ENCODE data around the gene DMD.

DMD gene

GRCh38 chrX:31154946-31155345 is 2056.4 kb downstream of the DMD start:
- TF ChIP-seq SIN3A (IDR thresholded peaks at IDR 0.05; ENCODE audit: borderline replicate concordance, insufficient read depth, low read length) (no peak), TAF1 (IDR thresholded peaks at IDR 0.05; ENCODE audit: borderline replicate concordance, insufficient read depth, low read length) (no peak), FOXP2 (optimal IDR thresholded peaks at IDR 0.05; ENCODE audit: borderline replicate concordance, extremely low read depth, extremely low read length, insufficient read depth) (no peak), POLR2AphosphoS5 (IDR thresholded peaks at IDR 0.05; ENCODE audit: low read depth, low read length) (no peak)
- TF ChIP-seq, protein P1, sequence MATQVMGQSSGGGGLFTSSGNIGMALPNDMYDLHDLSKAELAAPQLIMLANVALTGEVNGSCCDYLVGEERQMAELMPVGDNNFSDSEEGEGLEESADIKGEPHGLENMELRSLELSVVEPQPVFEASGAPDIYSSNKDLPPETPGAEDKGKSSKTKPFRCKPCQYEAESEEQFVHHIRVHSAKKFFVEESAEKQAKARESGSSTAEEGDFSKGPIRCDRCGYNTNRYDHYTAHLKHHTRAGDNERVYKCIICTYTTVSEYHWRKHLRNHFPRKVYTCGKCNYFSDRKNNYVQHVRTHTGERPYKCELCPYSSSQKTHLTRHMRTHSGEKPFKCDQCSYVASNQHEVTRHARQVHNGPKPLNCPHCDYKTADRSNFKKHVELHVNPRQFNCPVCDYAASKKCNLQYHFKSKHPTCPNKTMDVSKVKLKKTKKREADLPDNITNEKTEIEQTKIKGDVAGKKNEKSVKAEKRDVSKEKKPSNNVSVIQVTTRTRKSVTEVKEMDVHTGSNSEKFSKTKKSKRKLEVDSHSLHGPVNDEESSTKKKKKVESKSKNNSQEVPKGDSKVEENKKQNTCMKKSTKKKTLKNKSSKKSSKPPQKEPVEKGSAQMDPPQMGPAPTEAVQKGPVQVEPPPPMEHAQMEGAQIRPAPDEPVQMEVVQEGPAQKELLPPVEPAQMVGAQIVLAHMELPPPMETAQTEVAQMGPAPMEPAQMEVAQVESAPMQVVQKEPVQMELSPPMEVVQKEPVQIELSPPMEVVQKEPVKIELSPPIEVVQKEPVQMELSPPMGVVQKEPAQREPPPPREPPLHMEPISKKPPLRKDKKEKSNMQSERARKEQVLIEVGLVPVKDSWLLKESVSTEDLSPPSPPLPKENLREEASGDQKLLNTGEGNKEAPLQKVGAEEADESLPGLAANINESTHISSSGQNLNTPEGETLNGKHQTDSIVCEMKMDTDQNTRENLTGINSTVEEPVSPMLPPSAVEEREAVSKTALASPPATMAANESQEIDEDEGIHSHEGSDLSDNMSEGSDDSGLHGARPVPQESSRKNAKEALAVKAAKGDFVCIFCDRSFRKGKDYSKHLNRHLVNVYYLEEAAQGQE (IDR thresholded peaks at IDR 0.05; ENCODE audit: insufficient read depth in 1 of 2, low read depth in 2 of 2, low read length in 2 of 2), result no peak

DNA sequence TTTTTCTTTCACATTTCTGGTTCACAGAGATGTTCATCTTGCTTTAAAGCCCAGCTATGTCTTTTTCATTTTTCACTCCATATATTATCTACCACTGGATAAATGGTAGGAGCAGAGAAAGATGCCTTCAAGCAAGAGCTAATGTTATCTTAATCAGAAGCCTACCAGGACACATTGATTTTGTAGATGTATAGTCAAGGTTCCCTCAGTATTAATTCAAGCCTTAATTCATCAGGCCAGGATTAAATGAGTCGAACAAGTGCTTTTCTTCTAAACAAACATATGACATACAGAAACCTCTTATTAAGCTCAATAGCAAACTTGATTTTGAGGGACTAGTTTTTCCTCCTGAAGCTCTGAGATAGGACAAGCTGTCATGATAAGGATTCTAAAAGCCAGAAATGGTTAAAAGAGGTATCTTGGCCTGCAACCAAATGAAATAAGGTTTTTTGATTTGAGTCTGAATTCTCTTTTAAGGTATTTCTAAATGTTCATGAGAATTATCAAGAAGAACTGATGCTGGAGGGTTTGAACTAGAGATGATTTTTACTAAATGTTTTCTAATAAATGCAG is 2057.8 kb downstream of the DMD start:
- TF ChIP-seq TAF1 (IDR thresholded peaks at IDR 0.05; ENCODE audit: borderline replicate concordance, insufficient read depth, low read length), result no peak
- TF ChIP-seq, protein P1 (IDR thresholded peaks at IDR 0.05; ENCODE audit: insufficient read depth in 1 of 2, low read depth in 2 of 2, low read length in 2 of 2), result no peak
- TF ChIP-seq POLR2AphosphoS5 (IDR thresholded peaks at IDR 0.05; ENCODE audit: low read depth, low read length), result no peak
- TF ChIP-seq FOXP2 (optimal IDR thresholded peaks at IDR 0.05; ENCODE audit: borderline replicate concordance, extremely low read depth, extremely low read length, insufficient read depth), result no peak
- no peak for TF ChIP-seq SIN3A (IDR thresholded peaks at IDR 0.05; ENCODE audit: borderline replicate concordance, insufficient read depth, low read length)

- TF ChIP-seq SIN3A (IDR thresholded peaks at IDR 0.05; ENCODE audit: borderline replicate concordance, insufficient read depth, low read length) (no peak), TAF1 (IDR thresholded peaks at IDR 0.05; ENCODE audit: borderline replicate concordance, insufficient read depth, low read length) (no peak), FOXP2 (optimal IDR thresholded peaks at IDR 0.05; ENCODE audit: borderline replicate concordance, extremely low read depth, extremely low read length, insufficient read depth) (no peak), POLR2AphosphoS5 (IDR thresholded peaks at IDR 0.05; ENCODE audit: low read depth, low read length) (no peak)
- TF ChIP-seq, protein P1 (IDR thresholded peaks at IDR 0.05; ENCODE audit: insufficient read depth in 1 of 2, low read depth in 2 of 2, low read length in 2 of 2), result no peak
These were observed 2064.2 kb downstream of the DMD start for GRCh38 chrX:31147175-31147574.

GRCh38 chrX:31139961-31140360 is 2071.4 kb downstream of the DMD start:
- TF ChIP-seq TAF1 (IDR thresholded peaks at IDR 0.05; ENCODE audit: borderline replicate concordance, insufficient read depth, low read length) (no peak), SIN3A (IDR thresholded peaks at IDR 0.05; ENCODE audit: borderline replicate concordance, insufficient read depth, low read length) (no peak), FOXP2 (optimal IDR thresholded peaks at IDR 0.05; ENCODE audit: borderline replicate concordance, extremely low read depth, extremely low read length, insufficient read depth) (no peak)
- TF ChIP-seq, protein P1 (IDR thresholded peaks at IDR 0.05; ENCODE audit: insufficient read depth in 1 of 2, low read depth in 2 of 2, low read length in 2 of 2), result no peak

- no peak for TF ChIP-seq FOXP2 (optimal IDR thresholded peaks at IDR 0.05; ENCODE audit: borderline replicate concordance, extremely low read depth, extremely low read length, insufficient read depth)
- TF ChIP-seq SIN3A (IDR thresholded peaks at IDR 0.05; ENCODE audit: borderline replicate concordance, insufficient read depth, low read length), result no peak
- TF ChIP-seq TAF1 (IDR thresholded peaks at IDR 0.05; ENCODE audit: borderline replicate concordance, insufficient read depth, low read length), result no peak
- TF ChIP-seq, protein P1 (IDR thresholded peaks at IDR 0.05; ENCODE audit: insufficient read depth in 1 of 2, low read depth in 2 of 2, low read length in 2 of 2), result no peak
These were observed 2073.2 kb downstream of the DMD start for GRCh38 chrX:31138124-31138523.
